ENCODE results near the gene AP5S1. TPM values are rescaled to one million over a fixed set of nuclear protein-coding genes. Genes with fewer than 3 reads are reported as not detected.

Gene AP5S1
- total RNA-seq, 1 donor from 2014 or later = 11.1 TPM

GRCh38 chr20:3777716-3778629 is 42.4 kb upstream of the AP5S1 start:
- Mint-ChIP-seq H3K4me3 (peak overlapping the region; percentile 78), H3K27ac (no peak overlapping the region), H3K4me1 (ENCODE audit: unreplicated experiment) (peaks cover 27% of the 10 kb centered on the region), H3K9me3 (no peaks in the 10 kb centered on the region), H3K27me3 (peaks cover 29% of the 10 kb centered on the region), H3K36me3 (no peaks in the 10 kb centered on the region)
- TF ChIP-seq, protein P1, sequence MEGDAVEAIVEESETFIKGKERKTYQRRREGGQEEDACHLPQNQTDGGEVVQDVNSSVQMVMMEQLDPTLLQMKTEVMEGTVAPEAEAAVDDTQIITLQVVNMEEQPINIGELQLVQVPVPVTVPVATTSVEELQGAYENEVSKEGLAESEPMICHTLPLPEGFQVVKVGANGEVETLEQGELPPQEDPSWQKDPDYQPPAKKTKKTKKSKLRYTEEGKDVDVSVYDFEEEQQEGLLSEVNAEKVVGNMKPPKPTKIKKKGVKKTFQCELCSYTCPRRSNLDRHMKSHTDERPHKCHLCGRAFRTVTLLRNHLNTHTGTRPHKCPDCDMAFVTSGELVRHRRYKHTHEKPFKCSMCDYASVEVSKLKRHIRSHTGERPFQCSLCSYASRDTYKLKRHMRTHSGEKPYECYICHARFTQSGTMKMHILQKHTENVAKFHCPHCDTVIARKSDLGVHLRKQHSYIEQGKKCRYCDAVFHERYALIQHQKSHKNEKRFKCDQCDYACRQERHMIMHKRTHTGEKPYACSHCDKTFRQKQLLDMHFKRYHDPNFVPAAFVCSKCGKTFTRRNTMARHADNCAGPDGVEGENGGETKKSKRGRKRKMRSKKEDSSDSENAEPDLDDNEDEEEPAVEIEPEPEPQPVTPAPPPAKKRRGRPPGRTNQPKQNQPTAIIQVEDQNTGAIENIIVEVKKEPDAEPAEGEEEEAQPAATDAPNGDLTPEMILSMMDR (conservative IDR thresholded peaks at IDR 0.05) = no peak
- no peak for DNase-seq (ENCODE audit: extremely low spot score, unreplicated experiment)

- no peaks in the 10 kb centered on the region for H3K36me3 Mint-ChIP-seq
- H3K27ac Mint-ChIP-seq = no peak overlapping the region
- no peak for DNase-seq (ENCODE audit: extremely low spot score, unreplicated experiment)
- H3K4me3 Mint-ChIP-seq = peak overlapping the region; percentile 62
- H3K4me1 Mint-ChIP-seq (ENCODE audit: unreplicated experiment) = peaks cover 32% of the 10 kb centered on the region
- TF ChIP-seq, protein P1 (conservative IDR thresholded peaks at IDR 0.05) = no peak
- peaks cover 29% of the 10 kb centered on the region for H3K27me3 Mint-ChIP-seq
- H3K9me3 Mint-ChIP-seq = no peaks in the 10 kb centered on the region
These were observed 41.4 kb upstream of the AP5S1 start for GRCh38 chr20:3778976-3779375.

- H3K4me1 Mint-ChIP-seq (ENCODE audit: unreplicated experiment) = peaks cover 32% of the 10 kb centered on the region
- peak within 1 kb of the TSS; percentile 83 for H3K4me3 Mint-ChIP-seq
- H3K36me3 Mint-ChIP-seq = no peaks in the 10 kb centered on the region
- DNase-seq (ENCODE audit: extremely low spot score, unreplicated experiment) = no peak
- H3K9me3 Mint-ChIP-seq = no peaks in the 10 kb centered on the region
- H3K27ac Mint-ChIP-seq = peak within 1 kb of the TSS; percentile 75
- peaks cover 29% of the 10 kb centered on the region for H3K27me3 Mint-ChIP-seq
- TF ChIP-seq, protein P1 (conservative IDR thresholded peaks at IDR 0.05) = peak; percentile 67
These were observed 39.0 kb upstream of the AP5S1 start, which contains the start of gene SPEF1 for GRCh38 chr20:3781153-3781910. Gene SPEF1, minus strand, starts transcription at chr20:3781448. Its CDS starts 161 bp downstream, at chr20:3781287.

DNA sequence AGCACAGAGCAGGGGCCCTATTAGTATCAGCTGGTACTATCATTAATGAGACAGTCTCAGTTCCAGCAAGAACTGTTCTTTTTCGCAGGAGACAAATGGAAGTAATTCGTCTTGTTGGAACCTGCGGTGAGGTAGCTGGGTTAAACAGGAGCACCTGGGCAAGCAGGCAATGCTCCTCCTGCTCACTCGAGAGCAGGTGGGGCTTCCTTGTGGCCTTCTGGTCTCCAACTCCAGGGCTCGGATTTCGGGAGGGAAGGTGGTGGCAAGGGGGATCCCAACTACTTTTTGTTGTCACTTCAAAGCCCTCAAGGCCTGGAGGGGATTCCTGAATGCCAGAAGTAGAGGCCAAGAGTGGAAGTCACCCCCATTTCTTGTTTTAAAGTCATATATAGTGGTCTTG is 37.8 kb upstream of the AP5S1 start:
- H3K9me3 Mint-ChIP-seq = no peaks in the 10 kb centered on the region
- TF ChIP-seq, protein P1 (conservative IDR thresholded peaks at IDR 0.05) = no peak
- peak overlapping the region; percentile 76 for H3K4me3 Mint-ChIP-seq
- H3K4me1 Mint-ChIP-seq (ENCODE audit: unreplicated experiment) = peaks cover 33% of the 10 kb centered on the region
- peak overlapping the region; percentile 81 for H3K27ac Mint-ChIP-seq
- no peak for DNase-seq (ENCODE audit: extremely low spot score, unreplicated experiment)
- no peaks in the 10 kb centered on the region for H3K36me3 Mint-ChIP-seq
- H3K27me3 Mint-ChIP-seq = peaks cover 20% of the 10 kb centered on the region

GRCh38 chr20:3783068-3783489 is 37.3 kb upstream of the AP5S1 start:
- TF ChIP-seq, protein P1 (conservative IDR thresholded peaks at IDR 0.05) = no peak
- H3K27ac Mint-ChIP-seq = peak overlapping the region; percentile 81
- no peaks in the 10 kb centered on the region for H3K9me3 Mint-ChIP-seq
- DNase-seq (ENCODE audit: extremely low spot score, unreplicated experiment) = no peak
- peaks cover 34% of the 10 kb centered on the region for H3K4me1 Mint-ChIP-seq (ENCODE audit: unreplicated experiment)
- peaks cover 20% of the 10 kb centered on the region for H3K27me3 Mint-ChIP-seq
- no peaks in the 10 kb centered on the region for H3K36me3 Mint-ChIP-seq
- H3K4me3 Mint-ChIP-seq = peak overlapping the region; percentile 76

All from type B pancreatic cell (in vitro differentiated cells).